MM.1S (cell line): ENCODE measurements around the gene RANBP10.

Source experiments
- CTCF ChIP-seq: fragments of 300-600 bp; sonication (generic); IDR thresholded peaks from 2 replicates; pipeline ENCODE4 v1.5.1; 2016; ENCODE audit warnings: antibody characterized with exemption, low read length, mixed read lengths
- EZH2phosphoT487 ChIP-seq: fragments of 300-600 bp; sonication (generic); IDR thresholded peaks from 2 replicates; pipeline ENCODE4 v1.6.1; 2018; ENCODE audit warnings: antibody characterized with exemption, low read length

- TF ChIP-seq CTCF: no peak
- TF ChIP-seq EZH2phosphoT487: no peak
Observed at GRCh38 chr16:67781565-67781921, 24.8 kb downstream of the RANBP10 start.
